Inferior parietal cortex (tissue), 1 donor: ENCODE data around the gene ASB7.
"Not testable (repeated sequence)": the region's sequence is repeated elsewhere in the genome, so short reads cannot be mapped to it uniquely, and the experiment has no call there.

ENCODE experiments used
- DNase-seq: peaks from one replicate; pipeline ENCODE4 v3.0.0-alpha.2; 2016; ENCODE audit errors: extremely low spot score

Gene ASB7

DNA sequence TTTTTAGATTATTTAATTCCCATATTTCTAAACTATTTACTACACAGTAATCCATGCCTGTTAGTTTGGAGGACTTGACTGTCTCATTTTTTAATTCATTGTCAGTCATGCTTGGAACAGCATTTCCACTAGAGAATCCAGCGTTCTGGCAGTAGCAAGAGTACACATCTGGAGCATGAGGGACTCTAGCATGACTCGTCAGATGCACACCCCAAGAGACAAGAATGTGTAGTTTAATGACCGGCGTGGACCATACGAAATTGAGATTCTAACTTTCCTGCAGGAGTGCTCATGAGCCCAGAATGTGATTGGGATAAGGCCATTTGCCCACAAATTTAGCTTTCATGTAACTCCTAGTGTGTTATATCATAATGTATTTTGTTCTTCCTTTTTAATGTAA, 48.9 kb downstream of the ASB7 start:
- DNase-seq = no peak

DNA sequence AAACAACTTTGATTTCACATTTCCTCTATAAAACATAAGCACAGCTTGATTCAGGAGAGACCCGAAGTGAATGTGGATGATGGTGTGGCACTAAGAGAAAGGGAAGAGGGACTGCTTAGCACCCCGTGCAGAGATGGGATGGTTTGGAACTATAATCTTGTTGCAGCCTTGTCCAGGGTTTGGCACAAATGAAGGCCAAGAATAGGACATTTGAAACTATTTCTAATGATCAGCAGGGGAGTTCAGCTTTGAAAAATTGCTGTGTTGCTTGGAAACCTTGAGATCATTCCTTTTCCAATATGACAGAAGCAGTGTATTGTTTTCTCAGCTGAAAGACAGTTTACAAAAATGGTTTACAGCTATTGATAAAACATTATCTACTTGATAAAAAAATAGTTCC, 49.7 kb downstream of the ASB7 start:
- no peak for DNase-seq

DNA sequence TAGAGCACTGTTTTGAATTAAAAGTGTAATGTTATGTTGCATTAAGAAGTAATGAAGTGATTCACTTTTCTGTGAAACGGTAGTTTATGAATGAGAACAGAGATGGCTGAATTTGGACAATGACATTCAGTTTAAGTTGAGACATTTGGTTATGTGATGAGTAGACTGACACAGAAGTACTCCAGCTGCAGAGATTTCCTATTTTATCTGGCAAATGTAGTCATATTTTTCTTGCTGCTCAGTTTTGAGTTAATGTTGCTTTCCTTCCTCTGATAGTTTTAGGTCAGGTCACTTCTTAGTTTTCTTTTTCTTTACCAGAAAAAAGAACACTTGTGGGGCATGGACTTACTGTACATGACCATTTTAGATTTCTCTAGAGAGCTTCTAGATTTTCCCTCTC, 51.2 kb downstream of the ASB7 start:
- DNase-seq = no peak

DNA sequence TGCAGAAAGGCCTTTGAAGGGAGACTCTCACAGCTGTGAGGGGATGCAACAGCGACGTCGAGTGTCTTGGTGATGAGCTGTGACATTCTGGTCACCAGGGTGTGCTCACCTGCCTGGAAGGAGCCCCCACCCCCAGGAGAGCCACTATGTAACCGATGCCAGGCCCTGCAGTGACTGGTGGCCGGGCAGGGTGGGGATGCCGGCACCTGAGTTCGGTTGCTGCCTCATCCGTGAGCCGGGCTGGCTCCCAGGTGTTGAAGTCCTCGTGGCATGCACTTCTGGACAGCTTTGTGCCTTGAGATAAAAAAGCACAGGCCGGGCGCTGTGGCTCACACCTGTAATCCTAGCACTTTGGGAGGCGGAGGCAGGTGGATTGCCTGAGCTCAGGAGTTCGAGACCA, 56.5 kb downstream of the ASB7 start:
- no peak for DNase-seq

DNA sequence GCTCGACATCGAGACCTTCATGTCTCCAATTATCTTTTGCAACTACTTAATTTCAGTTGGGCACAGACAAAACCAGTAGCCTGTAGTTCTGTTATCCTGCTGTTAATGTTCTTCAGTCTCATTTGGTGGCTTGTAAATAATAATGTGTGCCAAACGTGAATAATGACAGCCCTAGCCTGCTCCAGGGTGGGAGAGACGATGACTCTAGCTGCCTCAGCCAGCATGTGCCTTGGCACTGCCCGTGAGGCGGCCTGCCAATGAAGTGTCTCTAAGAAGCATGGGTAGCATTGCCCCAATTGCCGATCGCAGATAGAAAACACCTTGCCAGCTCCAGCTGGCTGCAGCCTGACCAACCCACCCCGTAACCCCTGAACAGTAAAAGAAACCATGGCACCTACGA, 58.8 kb downstream of the ASB7 start:
- no peak for DNase-seq

DNA sequence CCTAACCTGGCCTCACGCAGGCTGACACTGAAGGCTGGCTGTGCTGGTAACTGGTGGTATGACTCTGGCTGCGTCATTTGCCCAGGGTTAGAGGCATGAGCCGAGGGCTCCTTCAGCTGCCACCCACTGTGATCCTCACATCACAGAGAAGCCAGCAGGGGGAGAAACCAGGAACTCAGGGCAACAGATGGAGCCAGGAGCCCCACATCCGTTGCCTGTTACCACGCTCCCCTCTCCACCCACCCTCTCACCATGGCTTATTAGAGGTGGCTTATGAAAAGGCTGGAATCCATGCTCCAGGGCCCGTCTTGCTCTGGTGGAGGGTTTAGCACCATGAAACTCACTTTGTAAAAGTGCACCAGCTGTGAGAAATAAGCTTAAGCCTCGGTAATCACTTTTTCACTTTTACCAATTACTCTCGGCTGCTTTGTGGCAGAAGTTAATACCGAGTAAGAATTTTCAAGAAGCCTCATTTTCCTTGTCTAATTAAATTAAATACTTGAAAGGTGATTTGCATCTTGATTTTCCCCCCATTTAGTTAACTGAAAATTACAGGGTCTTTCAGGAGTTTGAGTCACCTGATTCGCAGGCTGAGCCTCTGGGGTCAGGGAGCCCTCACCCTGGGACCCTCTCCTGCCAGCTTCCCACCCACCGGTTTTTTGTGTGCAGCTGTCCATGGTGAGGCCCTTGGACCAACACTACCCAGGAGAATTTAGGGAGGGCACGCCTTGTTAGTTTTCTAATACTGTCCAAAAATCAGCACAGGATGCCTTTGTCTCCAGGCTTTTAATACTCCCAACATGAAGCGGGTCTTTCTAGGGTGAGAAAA, 60.9 kb downstream of the ASB7 start:
- DNase-seq = no peak

DNA sequence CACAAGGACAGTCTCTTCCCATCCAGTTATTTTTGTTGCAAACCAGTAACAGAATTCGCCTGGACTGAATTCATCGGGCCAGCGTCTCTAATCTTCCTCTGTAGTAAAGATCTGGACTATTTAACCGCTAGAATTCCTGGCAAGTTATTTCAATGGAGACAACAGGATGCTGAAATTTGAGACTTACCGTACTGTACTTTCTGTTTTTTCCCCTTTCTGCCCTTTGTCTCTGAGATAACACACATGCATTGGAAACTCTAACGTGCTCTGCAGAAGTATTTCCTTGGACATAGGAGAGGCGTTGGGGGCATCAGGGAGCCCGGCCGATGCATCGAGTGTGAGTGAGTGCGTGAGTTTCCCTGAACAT, 61.5 kb downstream of the ASB7 start:
- no peak for DNase-seq

DNA sequence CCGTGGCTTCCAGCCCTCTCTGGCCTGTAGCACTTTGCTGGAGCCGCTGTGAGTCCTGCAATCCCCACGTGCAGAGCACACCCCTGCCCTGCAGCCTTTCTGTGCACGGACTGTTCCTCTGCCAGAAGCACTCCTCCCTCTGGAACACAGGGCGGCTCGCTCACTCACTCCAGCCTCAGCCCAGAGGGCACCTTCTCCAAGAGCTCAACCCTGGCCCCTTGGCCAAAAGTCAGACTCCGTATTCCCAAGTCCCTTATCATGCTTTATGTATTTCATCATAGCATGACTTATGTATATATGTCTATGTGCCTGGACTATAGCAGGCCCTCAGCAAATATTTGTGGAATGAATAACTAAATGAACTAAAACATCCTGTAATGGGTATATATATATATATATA, 63.2 kb downstream of the ASB7 start:
- no peak for DNase-seq

DNA sequence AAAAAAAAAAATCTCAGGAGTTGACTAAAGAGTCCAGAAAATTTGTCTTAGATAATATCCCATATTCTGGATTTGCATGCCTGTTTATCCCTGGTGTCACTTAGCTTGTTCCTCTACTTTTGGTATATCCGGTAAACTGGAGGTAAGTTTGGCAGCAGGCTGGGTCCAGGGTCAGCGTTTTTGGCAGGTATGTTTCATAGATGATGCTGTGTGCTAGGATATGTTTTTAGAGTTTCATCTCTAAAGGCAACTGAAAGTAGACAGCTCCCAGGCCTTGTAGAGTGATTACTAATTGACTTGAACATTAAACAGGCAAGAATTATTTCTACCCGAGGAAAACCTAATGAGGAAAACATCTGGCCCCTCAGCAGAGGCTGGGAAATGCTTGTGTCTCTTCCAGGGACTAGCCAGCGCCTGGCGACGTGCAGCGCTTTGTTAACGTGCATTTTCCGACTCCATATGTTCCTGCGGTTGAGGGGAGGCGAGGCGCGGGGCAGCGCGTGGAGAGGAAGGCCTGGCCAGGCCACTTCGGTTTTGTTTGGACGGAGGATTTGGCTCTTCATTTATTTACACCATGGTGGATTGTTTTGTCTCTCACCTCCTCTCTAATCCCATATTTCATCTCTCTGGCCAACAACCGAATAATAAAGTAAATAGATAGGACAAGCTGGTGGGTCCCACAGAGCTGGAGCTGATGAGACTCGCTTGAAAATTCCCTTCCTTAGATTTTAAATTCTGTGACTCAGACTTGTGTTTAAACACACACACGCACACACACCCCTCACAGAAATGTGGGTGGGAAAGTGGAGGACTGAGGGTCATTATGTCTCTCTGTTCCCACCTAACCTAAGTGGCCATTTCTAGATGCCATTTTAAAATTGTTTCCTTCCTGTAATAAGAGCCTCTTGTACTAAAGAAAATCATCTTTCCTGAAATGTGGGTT, 65.3 kb downstream of the ASB7 start:
- no peak for DNase-seq

DNA sequence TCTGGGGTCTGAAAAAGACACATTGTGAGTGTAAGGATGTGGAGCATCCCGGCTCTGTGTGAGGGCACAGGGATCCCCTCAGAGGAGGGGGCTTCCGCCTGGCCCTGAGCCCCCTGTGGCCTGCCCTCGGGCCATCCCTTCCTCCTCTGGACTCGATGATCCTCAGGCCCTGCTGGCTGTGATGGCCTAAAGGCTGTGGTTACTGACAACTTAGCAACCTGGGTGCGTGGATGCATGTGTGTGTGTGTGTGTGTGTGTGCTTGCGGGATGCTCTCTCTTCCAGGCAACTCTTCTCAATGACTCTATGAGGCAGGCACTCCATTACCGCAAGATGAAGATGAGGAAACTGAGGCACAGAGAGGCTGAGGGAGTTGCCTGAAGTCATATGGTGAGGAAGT, 66.0 kb downstream of the ASB7 start:
- no peak for DNase-seq

DNA sequence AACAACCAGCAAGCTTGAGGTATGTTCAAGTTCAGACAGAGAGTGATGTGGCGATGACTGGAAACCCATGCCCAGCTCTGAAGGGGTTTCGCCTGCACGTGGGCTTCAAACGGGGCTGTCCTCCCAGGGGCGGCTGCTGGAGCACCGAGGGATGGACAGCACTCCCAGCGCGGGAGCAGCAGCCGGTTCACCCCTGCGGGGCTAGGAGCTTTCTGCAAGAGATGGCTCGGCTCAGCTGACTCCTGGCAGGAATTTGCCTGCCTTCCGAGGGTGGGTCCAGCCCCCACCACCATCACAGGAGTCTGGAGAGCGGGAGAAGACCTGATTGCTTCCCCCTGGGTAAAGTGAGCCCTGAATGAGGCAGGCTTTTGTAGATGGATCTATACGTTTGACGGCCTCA, 66.9 kb downstream of the ASB7 start:
- DNase-seq = no peak

DNA sequence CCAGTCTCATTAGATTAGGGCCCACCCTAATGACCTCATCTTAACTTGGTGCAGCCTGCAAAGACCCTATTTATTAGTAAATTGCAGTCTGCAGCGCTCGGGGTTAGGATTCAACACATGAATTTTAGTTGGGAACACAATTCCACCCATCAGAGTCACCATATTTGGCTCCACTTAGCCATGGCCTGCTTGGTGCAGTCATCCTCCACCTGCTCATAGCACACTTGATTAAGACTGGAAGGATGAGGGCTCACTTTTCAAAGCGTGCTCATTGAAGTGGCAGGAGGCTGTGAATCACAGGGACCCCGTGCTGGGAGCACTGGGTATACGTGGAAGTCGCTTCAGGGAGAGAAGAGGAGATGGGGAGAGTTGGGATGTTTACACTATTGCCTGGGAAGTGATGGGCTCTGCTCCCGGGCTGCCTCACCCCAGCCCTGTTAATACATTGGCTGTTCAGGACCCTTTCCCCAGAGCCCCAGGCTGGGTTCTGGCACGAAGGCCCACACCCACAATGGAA, 68.2 kb downstream of the ASB7 start:
- no peak for DNase-seq

DNA sequence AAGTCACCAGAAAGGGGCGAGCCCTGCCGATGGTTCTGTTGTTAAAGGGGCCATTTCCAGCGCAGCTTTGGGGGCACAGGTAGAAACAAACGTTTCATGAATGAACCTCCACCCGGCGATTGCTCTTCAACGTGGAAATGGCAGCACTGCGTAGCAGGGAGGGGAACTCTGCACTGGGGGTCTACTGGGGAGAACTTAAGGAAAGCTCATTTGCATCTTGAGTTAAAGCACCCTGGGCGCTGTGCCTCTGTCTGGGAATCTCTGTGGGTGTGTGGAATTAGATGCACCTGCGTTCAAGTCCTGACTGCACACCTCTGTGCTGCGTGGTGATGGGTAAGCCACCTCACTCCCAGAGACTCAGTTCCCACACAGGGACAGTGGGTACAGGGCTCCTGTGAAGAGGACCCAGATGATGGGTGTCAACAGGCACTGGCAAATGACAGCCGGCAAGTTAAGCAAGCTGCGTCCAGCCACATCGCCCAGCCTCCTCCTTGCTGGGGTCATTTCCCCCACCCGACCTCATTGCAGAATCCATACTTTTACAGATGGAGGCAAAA, 68.8 kb downstream of the ASB7 start:
- no peak for DNase-seq

DNA sequence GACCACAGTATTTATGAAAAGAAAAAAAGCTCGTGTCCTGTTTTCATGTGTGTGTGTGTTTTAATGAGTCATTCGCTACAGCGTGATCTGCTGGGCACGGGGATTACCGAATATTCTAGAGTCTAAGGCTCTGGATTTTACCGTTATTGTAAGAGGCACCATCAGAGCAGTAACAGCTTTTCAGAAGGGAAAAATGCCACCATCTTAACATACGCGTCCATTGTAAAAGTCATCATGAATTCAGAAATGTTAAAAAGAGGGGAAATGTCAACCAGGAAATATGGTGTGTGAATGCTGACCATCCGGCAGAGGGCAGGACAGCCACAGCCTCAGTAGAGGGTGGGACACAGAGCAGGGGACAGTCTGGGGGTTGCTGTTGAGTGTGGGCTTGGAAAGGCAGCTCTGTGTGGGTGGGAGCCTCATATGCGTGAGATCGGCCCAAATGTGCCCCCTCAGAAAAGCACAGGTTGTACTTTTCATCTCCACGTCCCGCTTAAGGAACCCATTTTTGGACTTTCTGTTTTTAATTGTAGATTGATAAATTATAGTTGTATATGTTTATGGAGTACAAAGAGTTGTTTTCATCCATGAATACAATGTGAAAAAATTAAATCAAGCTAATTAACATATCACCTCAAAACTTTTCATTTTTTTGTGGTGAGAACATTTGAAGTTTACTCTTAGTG, 69.6 kb downstream of the ASB7 start:
- no peak for DNase-seq

DNA sequence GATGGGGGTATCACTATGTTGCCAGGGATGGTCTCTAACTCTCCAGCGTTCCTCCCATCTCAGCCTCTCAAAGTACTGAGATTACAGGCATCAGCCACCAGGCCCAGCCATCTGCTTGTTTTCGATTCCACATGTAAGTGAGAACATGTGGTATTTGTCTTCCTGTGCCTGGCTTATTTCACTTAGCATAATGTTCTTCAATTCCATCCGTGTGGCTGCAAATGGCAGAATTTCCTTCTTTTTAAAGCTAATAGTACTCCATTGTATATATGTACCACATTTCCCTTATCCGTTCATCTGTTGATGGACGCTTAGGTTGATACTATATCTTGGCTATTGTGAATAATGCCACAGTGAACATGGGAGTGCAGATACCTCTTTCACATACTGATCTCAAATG, 70.6 kb downstream of the ASB7 start:
- DNase-seq = no peak

DNA sequence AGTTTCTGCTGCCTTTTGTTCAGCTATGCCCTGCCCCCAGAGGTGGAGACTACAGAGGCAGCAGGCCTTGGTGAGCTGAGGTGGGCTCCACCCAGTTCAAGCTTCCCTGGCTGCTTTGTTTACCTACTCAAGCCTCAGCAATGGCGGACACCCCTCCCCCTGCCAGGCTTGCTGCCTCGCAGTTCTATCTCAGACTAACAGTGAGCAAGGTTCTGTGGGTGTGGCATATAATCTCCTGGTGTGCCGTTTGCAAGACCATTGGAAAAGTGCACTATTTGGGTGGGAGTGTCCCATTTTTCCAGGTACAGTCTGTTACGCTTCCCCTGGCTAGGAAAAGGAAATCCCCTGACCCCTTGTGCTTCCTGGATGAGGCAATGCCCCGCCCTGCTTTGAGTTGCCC, 76.8 kb downstream of the ASB7 start:
- DNase-seq = not testable (repeated sequence)

DNA sequence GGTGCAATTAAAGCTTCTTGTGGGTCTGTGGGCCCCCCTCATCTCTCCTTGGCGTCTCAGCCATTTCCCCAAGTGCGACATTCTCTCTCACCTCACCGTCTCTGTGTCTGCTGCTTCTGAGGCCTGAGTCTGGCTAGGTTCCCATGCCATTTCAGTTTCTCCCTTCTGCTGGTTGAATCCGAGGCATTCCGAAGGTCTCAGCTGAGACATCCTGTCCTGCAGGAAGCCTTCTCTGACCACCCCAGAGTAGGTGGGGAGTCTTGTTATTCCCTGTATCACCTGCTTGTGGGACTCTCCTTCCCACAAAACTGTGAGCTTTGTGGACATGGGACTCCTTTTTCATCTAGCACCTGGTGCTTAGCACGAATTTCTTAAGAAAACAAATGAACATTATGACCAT, 78.3 kb downstream of the ASB7 start:
- DNase-seq = no peak

DNA sequence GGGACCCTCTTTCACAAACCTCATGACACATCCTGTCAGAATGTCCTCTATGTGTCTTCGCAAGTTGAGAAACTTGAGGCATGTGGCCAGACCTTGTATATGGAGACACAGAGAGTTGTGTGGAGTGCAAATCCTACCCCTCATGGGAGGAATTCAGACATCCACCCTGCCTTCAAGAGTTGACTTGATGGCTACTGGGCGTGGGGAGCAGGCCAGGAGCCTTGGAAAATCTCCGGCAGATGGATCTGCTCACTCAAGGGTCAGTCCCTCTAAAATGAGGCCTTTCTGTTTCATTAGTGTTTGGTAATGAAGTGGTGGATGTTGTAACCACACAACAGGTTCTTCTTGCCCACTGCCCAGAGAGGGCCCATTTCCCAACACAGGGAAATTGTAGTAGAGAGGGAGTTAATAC, 79.0 kb downstream of the ASB7 start:
- DNase-seq = no peak

DNA sequence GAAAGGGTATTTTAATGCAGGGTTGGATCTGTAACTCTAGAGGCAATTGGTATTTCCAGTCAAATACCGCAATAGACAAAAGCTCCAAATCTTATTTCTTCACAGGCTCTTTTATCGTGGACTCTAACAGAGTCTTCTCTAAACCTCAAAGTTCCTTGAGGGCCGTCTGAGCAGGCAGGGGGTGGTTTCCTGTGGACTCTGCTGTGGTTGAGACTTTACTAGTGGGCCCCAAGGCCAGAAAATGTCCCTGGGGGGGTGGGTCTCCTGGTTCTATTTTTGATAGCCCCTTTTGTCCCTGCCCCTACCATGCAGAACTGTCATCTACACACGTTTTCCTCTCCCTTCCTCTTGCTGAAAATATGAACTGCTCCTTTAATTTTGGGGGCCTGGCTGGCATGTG, 80.1 kb downstream of the ASB7 start:
- DNase-seq = no peak

DNA sequence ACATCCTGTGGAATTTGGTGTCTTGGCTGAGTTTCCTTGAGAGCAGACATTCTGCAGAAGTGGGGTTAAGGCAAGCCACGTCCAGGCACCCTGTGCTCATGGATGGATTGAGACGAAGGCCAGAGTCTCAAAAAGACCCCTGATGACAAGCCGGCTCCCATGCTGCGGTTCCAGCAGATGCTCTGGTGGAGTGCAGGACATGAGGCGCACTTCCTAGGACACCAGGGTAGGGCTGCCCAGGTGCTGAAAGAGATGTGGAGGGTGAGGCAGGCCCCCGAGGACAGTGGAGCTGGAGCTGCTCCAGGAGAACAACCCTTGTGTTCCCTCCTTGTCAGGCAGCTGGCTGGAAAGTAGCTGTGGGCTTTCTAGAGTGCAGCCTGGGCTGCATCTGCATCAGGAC, 81.0 kb downstream of the ASB7 start:
- no peak for DNase-seq

DNA sequence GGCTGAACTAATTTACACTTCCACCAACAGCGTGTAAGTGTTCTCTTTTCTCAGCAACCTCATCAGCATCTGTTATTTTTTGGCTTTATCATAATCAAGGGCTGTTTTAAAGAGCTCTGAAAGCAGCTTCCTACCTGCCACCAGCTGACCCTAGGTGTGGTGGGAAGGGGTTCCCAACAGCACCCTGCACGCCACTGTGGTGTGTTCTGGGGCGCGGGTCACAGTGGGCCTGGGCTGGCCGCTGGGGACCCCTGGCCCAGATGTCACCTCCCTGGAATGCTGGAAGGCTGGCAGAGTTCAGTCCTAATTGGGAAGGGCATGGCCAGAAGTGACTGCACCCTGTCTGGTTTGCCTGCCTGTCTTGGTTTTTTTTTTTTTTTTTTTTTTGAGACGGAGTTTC, 82.2 kb downstream of the ASB7 start:
- DNase-seq = no peak
